HCT116 (cell line): ENCODE data around the gene C1orf50. TPM values are rescaled to one million over a fixed set of nuclear protein-coding genes. Genes with fewer than 3 reads are reported as not detected.

Source experiments
- ATAC-seq: fragments of 200-7000 bp; cut with Tn5 transposase; 2 replicates; pipeline ENCODE4 v1.9.1; 2020; ENCODE audit warnings: mild to moderate bottlenecking, moderate library complexity
- BruUV-seq: library from RNA; stranded (reverse); fragments of 400-500 nt; replicated peaks from 2 replicates; lab custom pipeline; 2021; lab: Mats Ljungman, UMichigan
- CTCF ChIA-PET: fragments of 300-600 bp; sonication (Branson Sonifier 250); formaldehyde crosslinking; loops from one replicate; lab custom pipeline; 2021; ENCODE audit warnings: antibody characterized with exemption; lab: Charles Lee
- POLR2A ChIA-PET: fragments of 300-600, 350-600 bp; sonication (Branson Sonifier 250); formaldehyde crosslinking; loops from one replicate; lab custom pipeline; 2021; ENCODE audit warnings: antibody characterized with exemption; lab: Charles Lee
- RAD21 ChIA-PET, 2 experiments: fragments of 300-600 bp; sonication (Branson Sonifier 250); formaldehyde crosslinking; loops; one replicate each; lab custom pipeline; 2023; ENCODE audit warnings: low total read pairs in 2 of 2; ENCODE audit not compliant: uncharacterized antibody in 2 of 2, unreplicated experiment in 2 of 2, low non-redundant PET in 1 of 2; lab: Charles Lee
- DNase-seq: peaks from one replicate; pipeline ENCODE4 v3.0.0-alpha.2; 2010; ENCODE audit warnings: low read depth, low spot score
- H2AFZ ChIP-seq: fragments of 200-600 bp; shearing (Covaris generic), sonication (generic); 2 replicates; pipeline ENCODE4 v1.6.1; 2017; ENCODE audit warnings: low read depth, mixed run types, mixed read lengths, antibody characterized with exemption, low read length; ENCODE audit not compliant: poor library complexity, severe bottlenecking
- H3K27ac ChIP-seq: 2 replicates; pipeline ENCODE4 v1.5.1; 2012; ENCODE audit warnings: low read depth, low read length
- H3K27me3 ChIP-seq: fragments of 200-600 bp; sonication (generic); 2 replicates; pipeline ENCODE4 v1.6.1; 2016; ENCODE audit warnings: mixed run types, low read length, mixed read lengths; ENCODE audit not compliant: insufficient read depth
- H3K36me3 ChIP-seq, 2 experiments: fragments of 200-500 bp in 1 of 2; fragments of 200-600 bp in 1 of 2; sonication (Bioruptor generic) in 1 of 2; sonication (generic) in 1 of 2; 2 replicates each; pipeline versions ENCODE4 v1.5.1 to v1.6.1; 2014 to 2016; ENCODE audit warnings: low read length in 2 of 2, inconsistent platforms in 1 of 2, mixed read lengths in 1 of 2, mixed run types in 1 of 2; ENCODE audit not compliant: insufficient read depth in 2 of 2, control insufficient read depth in 1 of 2
- H3K4me1 ChIP-seq, 2 experiments: fragments of 200-600 bp in 1 of 2; sonication (generic) in 1 of 2; 2 replicates each; pipeline versions ENCODE4 v1.5.1 to v1.6.1; 2012 to 2017; ENCODE audit warnings: low read length in 2 of 2, inconsistent platforms in 1 of 2, mild to moderate bottlenecking in 1 of 2, mixed read lengths in 1 of 2, mixed run types in 1 of 2, moderate library complexity in 1 of 2; ENCODE audit not compliant: insufficient read depth in 2 of 2, control insufficient read depth in 1 of 2
- H3K4me2 ChIP-seq: fragments of 200-600 bp; sonication (generic); 2 replicates; pipeline ENCODE4 v1.6.1; 2017; ENCODE audit warnings: mixed run types, low read length, mixed read lengths
- H3K4me3 ChIP-seq, 2 experiments: fragments of 200-600 bp in 1 of 2; sonication (generic) in 1 of 2; replicated peaks in 1 of 2; 2 replicates each; pipeline ENCODE4 v1.5.1; 2011 to 2016; ENCODE audit warnings: low read length in 2 of 2, control low read depth in 1 of 2, low read depth in 1 of 2, mild to moderate bottlenecking in 1 of 2, mixed read lengths in 1 of 2, mixed run types in 1 of 2
- H3K79me2 ChIP-seq: fragments of 200-600 bp; sonication (generic); 2 replicates; pipeline ENCODE4 v1.6.1; 2017; ENCODE audit warnings: mild to moderate bottlenecking, mixed run types, low read length, moderate library complexity, mixed read lengths; ENCODE audit not compliant: insufficient read depth
- H3K9ac ChIP-seq: fragments of 200-600 bp; sonication (generic); 2 replicates; pipeline ENCODE4 v1.6.1; 2016; ENCODE audit warnings: low read length, mixed read lengths
- H3K9me2 ChIP-seq: fragments of 200-600 bp; sonication (generic), shearing (Covaris generic); 2 replicates; pipeline ENCODE4 v1.6.1; 2017; ENCODE audit warnings: mixed run types, mild to moderate bottlenecking, moderate library complexity; ENCODE audit not compliant: insufficient read depth
- H3K9me3 ChIP-seq, 2 experiments: fragments of 200-500 bp in 1 of 2; fragments of 200-600 bp in 1 of 2; sonication (Bioruptor generic) in 1 of 2; sonication (generic) in 1 of 2; 2 replicates each; pipeline ENCODE4 v1.6.1; 2014 to 2017; ENCODE audit warnings: low read length in 2 of 2, mixed read lengths in 2 of 2, inconsistent platforms in 1 of 2, low read depth in 1 of 2, mild to moderate bottlenecking in 1 of 2, mixed run types in 1 of 2, moderate library complexity in 1 of 2; ENCODE audit not compliant: control insufficient read depth in 1 of 2, insufficient read depth in 1 of 2
- H4K20me1 ChIP-seq: fragments of 200-600 bp; sonication (generic), shearing (Covaris generic); 2 replicates; pipeline ENCODE4 v1.6.1; 2017; ENCODE audit warnings: mixed run types, mild to moderate bottlenecking, moderate library complexity; ENCODE audit not compliant: insufficient read depth
- CEBPB ChIP-seq: IDR thresholded peaks from 2 replicates; pipeline ENCODE4 v1.6.1; 2012; ENCODE audit warnings: low read depth
- ELF1 ChIP-seq: IDR thresholded peaks from 2 replicates; pipeline ENCODE4 v1.6.1; 2012; ENCODE audit warnings: low read depth, borderline replicate concordance
- EZH2 ChIP-seq: fragments of 200-600 bp; sonication (generic); IDR thresholded peaks from 2 replicates; pipeline ENCODE4 v1.6.1; 2017; ENCODE audit warnings: antibody characterized with exemption, mixed run types
- FOSL1 ChIP-seq: IDR thresholded peaks from 2 replicates; pipeline ENCODE4 v1.6.1; 2012; ENCODE audit warnings: low read depth
- JUND ChIP-seq: IDR thresholded peaks from 2 replicates; pipeline ENCODE4 v1.6.1; 2012
- POLR2A ChIP-seq: IDR thresholded peaks from 2 replicates; pipeline ENCODE4 v1.7.0; 2011; ENCODE audit warnings: borderline replicate concordance; ENCODE audit not compliant: insufficient read depth, insufficient read length; ENCODE audit errors: extremely low read depth
- POLR2AphosphoS5 ChIP-seq: IDR thresholded peaks from 2 replicates; pipeline ENCODE4 v1.6.1; 2011; ENCODE audit warnings: mild to moderate bottlenecking, low read depth, low read length, moderate library complexity
- RAD21 ChIP-seq: IDR thresholded peaks from 2 replicates; pipeline ENCODE4 v1.6.1; 2012; ENCODE audit warnings: low read depth, mild to moderate bottlenecking
- SIN3A ChIP-seq: IDR thresholded peaks from 2 replicates; pipeline ENCODE4 v1.6.1; 2012; ENCODE audit warnings: low read depth
- SP1 ChIP-seq: IDR thresholded peaks from 2 replicates; pipeline ENCODE4 v1.6.1; 2012; ENCODE audit warnings: low read depth
- TCF7L2 ChIP-seq: IDR thresholded peaks from 2 replicates; pipeline ENCODE4 v1.7.0; 2011; ENCODE audit warnings: borderline replicate concordance, inconsistent platforms; ENCODE audit not compliant: insufficient read depth, insufficient read length; ENCODE audit errors: extremely low read depth
- YY1 ChIP-seq: IDR thresholded peaks from 2 replicates; pipeline ENCODE4 v1.6.1; 2011; ENCODE audit warnings: low read length, low read depth, moderate library complexity, mild to moderate bottlenecking; ENCODE audit not compliant: insufficient replicate concordance; ENCODE audit errors: extremely low read depth
- ZFX ChIP-seq: fragments of 450-650 bp; IDR thresholded peaks from 2 replicates; pipeline ENCODE4 v1.6.1; 2017
- ZNF274 ChIP-seq: fragments of 200-500 bp; sonication (Bioruptor generic); IDR thresholded peaks from 2 replicates; pipeline ENCODE4 v1.6.1; 2014; ENCODE audit warnings: mild to moderate bottlenecking, low read depth, low read length, inconsistent platforms
- intact Hi-C: fragments of 100-400 bp; cut with micrococcal nuclease; formaldehyde crosslinking; loops from 2 replicates; pipeline ENCODE4 v1.10.0; 2022
- total RNA-seq: library from RNA; stranded (reverse); gene quantifications from one replicate; pipeline ENCODE4 v1.2.1, GENCODE V29; 2021; ENCODE audit not compliant: unreplicated experiment
- TF ChIP-seq, protein P1 (sequence below): IDR thresholded peaks from 2 replicates; pipeline ENCODE4 v1.6.1; 2011; ENCODE audit warnings: mild to moderate bottlenecking, low read length, moderate library complexity; ENCODE audit not compliant: insufficient replicate concordance; ENCODE audit errors: extremely low read depth
- TF ChIP-seq, protein P2 (sequence below), 3 experiments: fragments of 200-600 bp in 1 of 3; sonication (generic) in 1 of 3; IDR thresholded peaks in 2 of 3; conservative IDR thresholded peaks in 1 of 3; 2 replicates each; pipeline ENCODE4 v1.5.1; 2012 to 2017; ENCODE audit warnings: low read depth in 2 of 3, low read length in 2 of 3, antibody characterized with exemption in 1 of 3, borderline replicate concordance in 1 of 3, control low read depth in 1 of 3, mild to moderate bottlenecking in 1 of 3, mixed read lengths in 1 of 3, mixed run types in 1 of 3, moderate library complexity in 1 of 3; ENCODE audit not compliant: insufficient read depth in 1 of 3
- TF ChIP-seq, protein P3 (sequence below): IDR thresholded peaks from 2 replicates; pipeline ENCODE4 v1.6.1; 2012; ENCODE audit warnings: low read depth
- TF ChIP-seq, protein P4 (sequence below): IDR thresholded peaks from 2 replicates; pipeline ENCODE4 v1.6.1; 2012
- TF ChIP-seq, protein P5 (sequence below): IDR thresholded peaks from 2 replicates; pipeline ENCODE4 v1.6.1; 2012

The C1orf50 gene
- total RNA-seq, 1 experiment from 2014 or later = 5.8 TPM

DNA sequence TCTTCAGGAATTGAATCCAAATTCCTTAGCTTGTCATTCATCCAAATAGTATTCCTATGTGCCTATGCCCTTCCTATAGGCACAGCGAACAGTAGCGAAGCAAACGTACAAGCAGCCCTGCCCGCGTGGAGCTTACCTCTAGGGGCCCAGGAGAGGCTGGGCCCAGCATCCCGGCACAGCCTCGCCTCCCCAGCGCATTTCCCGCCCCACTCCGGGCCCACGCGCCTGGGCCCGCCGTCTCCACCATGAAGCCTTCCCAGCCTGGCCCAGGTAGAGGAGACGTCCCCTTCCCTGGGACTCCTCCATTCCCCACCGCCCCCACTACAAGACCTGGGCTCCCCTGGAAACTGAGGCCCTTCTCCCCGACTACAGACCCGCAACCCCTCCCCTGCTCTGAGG, 17.5 kb downstream of the C1orf50 start:
- no peak overlapping the region for H3K4me2 ChIP-seq
- DNase-seq (no peak), ATAC-seq (no peak)
- H3K4me3 ChIP-seq = no peak overlapping the region
- H3K36me3 ChIP-seq = 0 out of 4 replicates have a peak, but pooled peaks cover 0 to 2% of the 10 kb centered on the region in 2 experiments
- ChIA-PET POLR2A (no interaction called here), RAD21 (no interaction called here), CTCF (interaction anchor here (1.3 kb wide), 1 partner anchor 25 kb away, joined by 3 read pairs; no protein-coding TSS in a partner anchor)
- BruUV-seq = no TSS peak
- H3K9me3 ChIP-seq = no peaks in the 10 kb centered on the region
- TF ChIP-seq, protein P1, sequence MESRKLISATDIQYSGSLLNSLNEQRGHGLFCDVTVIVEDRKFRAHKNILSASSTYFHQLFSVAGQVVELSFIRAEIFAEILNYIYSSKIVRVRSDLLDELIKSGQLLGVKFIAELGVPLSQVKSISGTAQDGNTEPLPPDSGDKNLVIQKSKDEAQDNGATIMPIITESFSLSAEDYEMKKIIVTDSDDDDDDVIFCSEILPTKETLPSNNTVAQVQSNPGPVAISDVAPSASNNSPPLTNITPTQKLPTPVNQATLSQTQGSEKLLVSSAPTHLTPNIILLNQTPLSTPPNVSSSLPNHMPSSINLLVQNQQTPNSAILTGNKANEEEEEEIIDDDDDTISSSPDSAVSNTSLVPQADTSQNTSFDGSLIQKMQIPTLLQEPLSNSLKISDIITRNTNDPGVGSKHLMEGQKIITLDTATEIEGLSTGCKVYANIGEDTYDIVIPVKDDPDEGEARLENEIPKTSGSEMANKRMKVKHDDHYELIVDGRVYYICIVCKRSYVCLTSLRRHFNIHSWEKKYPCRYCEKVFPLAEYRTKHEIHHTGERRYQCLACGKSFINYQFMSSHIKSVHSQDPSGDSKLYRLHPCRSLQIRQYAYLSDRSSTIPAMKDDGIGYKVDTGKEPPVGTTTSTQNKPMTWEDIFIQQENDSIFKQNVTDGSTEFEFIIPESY = no peak
- TF ChIP-seq, protein P2, sequence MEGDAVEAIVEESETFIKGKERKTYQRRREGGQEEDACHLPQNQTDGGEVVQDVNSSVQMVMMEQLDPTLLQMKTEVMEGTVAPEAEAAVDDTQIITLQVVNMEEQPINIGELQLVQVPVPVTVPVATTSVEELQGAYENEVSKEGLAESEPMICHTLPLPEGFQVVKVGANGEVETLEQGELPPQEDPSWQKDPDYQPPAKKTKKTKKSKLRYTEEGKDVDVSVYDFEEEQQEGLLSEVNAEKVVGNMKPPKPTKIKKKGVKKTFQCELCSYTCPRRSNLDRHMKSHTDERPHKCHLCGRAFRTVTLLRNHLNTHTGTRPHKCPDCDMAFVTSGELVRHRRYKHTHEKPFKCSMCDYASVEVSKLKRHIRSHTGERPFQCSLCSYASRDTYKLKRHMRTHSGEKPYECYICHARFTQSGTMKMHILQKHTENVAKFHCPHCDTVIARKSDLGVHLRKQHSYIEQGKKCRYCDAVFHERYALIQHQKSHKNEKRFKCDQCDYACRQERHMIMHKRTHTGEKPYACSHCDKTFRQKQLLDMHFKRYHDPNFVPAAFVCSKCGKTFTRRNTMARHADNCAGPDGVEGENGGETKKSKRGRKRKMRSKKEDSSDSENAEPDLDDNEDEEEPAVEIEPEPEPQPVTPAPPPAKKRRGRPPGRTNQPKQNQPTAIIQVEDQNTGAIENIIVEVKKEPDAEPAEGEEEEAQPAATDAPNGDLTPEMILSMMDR (IDR thresholded peaks at IDR 0.05 in 2 of 3, conservative IDR thresholded peaks at IDR 0.05 in 1 of 3; ENCODE audit: borderline replicate concordance in 1 of 3, insufficient read depth in 1 of 3, low read depth in 2 of 3, low read length in 2 of 3) = no peak
- TF ChIP-seq, protein P3, sequence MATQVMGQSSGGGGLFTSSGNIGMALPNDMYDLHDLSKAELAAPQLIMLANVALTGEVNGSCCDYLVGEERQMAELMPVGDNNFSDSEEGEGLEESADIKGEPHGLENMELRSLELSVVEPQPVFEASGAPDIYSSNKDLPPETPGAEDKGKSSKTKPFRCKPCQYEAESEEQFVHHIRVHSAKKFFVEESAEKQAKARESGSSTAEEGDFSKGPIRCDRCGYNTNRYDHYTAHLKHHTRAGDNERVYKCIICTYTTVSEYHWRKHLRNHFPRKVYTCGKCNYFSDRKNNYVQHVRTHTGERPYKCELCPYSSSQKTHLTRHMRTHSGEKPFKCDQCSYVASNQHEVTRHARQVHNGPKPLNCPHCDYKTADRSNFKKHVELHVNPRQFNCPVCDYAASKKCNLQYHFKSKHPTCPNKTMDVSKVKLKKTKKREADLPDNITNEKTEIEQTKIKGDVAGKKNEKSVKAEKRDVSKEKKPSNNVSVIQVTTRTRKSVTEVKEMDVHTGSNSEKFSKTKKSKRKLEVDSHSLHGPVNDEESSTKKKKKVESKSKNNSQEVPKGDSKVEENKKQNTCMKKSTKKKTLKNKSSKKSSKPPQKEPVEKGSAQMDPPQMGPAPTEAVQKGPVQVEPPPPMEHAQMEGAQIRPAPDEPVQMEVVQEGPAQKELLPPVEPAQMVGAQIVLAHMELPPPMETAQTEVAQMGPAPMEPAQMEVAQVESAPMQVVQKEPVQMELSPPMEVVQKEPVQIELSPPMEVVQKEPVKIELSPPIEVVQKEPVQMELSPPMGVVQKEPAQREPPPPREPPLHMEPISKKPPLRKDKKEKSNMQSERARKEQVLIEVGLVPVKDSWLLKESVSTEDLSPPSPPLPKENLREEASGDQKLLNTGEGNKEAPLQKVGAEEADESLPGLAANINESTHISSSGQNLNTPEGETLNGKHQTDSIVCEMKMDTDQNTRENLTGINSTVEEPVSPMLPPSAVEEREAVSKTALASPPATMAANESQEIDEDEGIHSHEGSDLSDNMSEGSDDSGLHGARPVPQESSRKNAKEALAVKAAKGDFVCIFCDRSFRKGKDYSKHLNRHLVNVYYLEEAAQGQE = no peak
- no peak for TF ChIP-seq ZFX
- TF ChIP-seq, protein P4, sequence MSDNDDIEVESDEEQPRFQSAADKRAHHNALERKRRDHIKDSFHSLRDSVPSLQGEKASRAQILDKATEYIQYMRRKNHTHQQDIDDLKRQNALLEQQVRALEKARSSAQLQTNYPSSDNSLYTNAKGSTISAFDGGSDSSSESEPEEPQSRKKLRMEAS = no peak
- no peak for TF ChIP-seq TCF7L2
- TF ChIP-seq POLR2A = no peak
- no peak for TF ChIP-seq EZH2
- no peak for TF ChIP-seq SIN3A
- TF ChIP-seq FOSL1 = no peak
- TF ChIP-seq RAD21 = no peak
- TF ChIP-seq YY1 = no peak
- TF ChIP-seq CEBPB = no peak
- no peak for TF ChIP-seq ELF1
- TF ChIP-seq, protein P5, sequence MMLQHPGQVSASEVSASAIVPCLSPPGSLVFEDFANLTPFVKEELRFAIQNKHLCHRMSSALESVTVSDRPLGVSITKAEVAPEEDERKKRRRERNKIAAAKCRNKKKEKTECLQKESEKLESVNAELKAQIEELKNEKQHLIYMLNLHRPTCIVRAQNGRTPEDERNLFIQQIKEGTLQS = no peak
- no peak for TF ChIP-seq ZNF274
- no peak for TF ChIP-seq SP1
- TF ChIP-seq JUND = no peak
- no peak for TF ChIP-seq POLR2AphosphoS5
- H3K79me2 ChIP-seq = no peaks in the 10 kb centered on the region
- no peaks in the 10 kb centered on the region for H4K20me1 ChIP-seq
- H3K9me2 ChIP-seq = no peaks in the 10 kb centered on the region
- H2AFZ ChIP-seq = no peak overlapping the region
- H3K27ac ChIP-seq = no peak overlapping the region
- H3K4me1 ChIP-seq = peaks cover 0 to 4% of the 10 kb centered on the region in 2 experiments; a peak in 1 of 4 replicates
- no peak overlapping the region for H3K9ac ChIP-seq
- no peaks in the 10 kb centered on the region for H3K27me3 ChIP-seq
- intact Hi-C loops = no loop called here
